IPS DF 4.7 (cell line): ENCODE data around the gene FZD4.
"Not testable (repeated sequence)": the region's sequence is repeated elsewhere in the genome, so short reads cannot be mapped to it uniquely, and the experiment has no call there.

ENCODE experiments used
- DNase-seq: peaks from one replicate; pipeline ENCODE4 v3.0.0-alpha.2; 2013; ENCODE audit warnings: low spot score; ENCODE audit errors: extremely low read depth

Gene FZD4

DNA sequence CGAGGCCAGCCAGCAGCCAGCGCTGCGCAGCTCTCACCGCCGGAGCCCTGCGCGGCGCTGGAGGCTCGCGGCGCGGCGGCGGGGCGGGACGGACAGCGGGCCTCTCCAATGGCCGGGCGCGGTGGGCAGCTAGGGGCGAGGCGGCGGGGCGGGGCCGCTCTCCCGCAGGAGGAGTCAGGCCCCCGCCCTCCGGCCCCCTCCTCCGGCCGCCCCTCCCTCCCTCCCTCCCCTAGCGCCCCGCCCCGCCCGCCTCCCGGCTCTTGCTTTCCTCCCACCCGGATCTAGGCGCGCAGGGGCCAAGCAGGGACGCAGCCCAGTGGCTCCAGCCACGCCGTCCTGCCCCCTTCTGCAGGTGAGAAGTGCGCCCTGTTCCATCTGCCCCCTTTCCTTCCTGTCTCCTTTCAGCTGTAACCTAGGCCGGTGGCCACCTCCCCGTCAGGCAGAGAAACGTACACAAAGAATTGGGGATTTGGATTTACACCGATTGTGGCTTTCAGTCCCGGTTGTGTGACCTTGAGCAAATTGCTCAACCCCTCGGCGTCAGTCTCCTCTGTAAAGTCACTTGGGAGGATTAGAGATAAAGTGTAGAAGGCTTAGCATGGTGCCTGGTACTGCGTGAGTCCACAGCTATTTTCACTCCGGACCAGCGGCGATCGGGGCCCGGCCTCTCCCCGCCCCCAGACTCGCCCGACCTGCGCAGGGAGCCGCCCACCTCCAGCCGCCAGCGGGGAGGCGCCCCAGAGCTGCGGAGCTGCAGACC, at the start of gene FZD4:
Gene FZD4, minus strand, starts transcription at position 35 of the 760 bp plus-strand sequence. CDS start 310 bp downstream, outside the sequence.
- no peak for DNase-seq

DNA sequence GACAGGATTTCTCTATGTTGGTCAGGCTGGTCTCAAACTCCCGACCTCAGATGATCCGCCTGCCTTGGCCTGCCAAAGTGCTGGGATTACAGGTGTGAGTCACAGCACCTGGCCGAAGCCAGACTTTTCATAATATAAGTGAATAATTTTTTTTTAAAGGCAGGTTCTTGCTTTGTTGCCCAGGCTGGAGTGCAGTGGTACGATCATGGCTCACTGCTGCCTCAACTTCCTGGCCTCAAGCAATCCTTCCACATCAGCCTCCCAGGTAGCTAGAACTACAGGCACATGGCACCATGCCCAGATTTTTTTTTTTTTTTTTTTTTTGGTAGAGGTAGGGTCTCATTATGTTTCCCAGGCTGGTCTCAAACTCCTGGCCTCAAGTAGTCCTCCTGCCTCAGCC, 49.1 kb upstream of the FZD4 start:
- DNase-seq = not testable (repeated sequence)

DNA sequence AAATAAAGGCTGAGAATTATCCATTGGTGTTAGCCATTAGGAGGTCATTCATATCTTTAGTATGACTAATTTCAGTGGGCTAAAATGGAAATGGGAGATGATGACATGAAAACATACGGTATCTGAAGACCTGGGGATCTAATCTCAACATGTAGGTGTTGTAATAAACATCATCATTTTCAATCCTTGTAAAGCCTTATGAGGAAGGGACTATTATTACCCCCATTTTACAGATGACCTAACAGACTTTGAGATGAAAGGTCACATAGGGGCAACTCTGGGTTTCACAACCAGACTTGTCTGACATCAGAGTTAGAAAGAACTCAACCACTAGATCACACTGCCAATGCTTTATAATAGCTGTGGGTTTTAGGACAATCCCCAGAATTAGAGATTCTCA, 47.7 kb upstream of the FZD4 start:
- DNase-seq = no peak

DNA sequence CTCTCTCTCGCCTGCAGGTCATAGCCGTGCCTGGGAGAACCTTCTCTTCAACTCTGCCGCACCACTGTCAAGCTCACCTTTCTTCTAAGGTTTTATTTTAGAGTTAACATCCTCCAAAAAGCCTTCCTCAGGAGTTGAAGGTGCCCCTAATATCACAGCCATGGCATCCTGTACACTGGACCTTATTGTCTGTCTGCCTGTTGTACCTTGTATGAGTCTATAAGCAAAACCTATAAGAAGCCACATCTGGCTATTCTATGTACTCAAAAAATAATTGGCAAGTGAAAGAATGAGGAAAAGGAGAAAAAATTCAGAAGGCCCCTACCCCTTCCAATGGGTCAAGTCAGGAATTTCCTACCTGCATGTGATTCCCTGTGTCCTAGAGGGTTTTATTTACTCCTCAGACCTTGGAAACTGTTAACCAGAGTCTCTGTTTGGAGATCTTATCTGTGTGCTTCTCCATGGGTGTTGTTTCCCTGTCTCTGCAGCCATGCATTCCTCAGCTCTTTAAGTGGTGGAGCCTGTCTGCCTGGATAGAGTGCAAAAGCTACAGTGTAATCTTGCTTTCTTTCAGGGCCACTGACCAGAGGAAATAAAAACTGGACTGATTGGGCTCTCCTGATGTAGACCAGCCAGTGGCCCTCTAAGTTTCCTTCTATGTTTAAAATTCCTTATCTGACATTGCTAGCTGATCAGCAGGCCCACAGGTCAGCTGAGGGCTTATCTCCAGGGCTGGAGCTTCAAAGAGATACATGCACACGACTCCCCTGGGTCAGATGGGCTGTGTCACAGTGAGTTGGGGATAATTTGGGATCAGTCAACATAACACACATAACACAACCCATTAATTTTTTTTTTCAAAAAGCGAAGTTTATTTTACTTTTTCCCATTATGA, 44.9 kb upstream of the FZD4 start:
- DNase-seq = no peak

DNA sequence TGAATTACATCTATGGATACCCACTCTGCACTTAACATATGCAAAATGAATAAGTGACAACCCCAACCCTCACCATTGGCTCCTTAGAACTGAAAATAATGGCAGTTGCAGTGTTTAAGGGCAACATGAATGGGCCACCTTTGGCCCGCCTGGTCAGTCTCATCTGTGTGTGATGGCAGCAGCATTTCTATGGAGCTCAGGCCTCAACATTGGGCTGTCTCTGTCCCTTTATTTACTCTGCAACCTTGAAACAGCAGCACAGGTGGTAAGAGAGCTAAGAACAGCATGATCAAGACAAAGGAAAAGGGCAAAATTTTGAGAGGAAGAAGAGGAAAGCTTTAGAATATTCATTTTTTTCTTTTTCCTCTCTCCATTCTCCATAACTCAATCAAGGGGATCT, 44.2 kb upstream of the FZD4 start:
- DNase-seq = no peak

DNA sequence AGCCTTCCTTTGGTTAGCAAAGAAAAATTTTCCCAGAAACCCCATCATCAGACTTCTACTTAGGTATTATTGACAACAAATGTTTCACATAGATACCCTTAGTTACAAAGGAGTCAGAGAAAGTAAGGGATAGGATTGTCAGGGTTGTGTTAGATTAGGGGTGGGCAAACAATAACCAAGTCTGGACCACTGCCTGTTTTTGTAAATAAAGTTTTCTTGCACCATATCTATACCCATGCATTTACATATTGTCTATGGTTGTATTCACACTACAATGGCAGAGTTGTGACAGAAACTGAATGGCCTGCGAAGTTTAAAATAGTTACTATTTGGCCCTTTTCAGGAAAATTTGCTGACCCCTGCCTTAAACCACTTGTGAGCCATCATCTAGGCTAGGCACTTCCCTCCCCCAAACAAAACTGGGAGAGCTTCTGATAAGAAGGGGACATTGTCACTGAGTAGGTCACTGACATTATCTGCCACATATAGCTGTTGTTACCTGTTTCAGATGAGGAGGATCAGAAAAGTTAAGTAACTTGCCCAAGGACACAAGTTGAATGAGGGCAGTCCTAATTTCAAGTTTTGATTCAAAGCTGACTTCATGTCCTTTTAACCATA, 41.9 kb upstream of the FZD4 start:
- no peak for DNase-seq

DNA sequence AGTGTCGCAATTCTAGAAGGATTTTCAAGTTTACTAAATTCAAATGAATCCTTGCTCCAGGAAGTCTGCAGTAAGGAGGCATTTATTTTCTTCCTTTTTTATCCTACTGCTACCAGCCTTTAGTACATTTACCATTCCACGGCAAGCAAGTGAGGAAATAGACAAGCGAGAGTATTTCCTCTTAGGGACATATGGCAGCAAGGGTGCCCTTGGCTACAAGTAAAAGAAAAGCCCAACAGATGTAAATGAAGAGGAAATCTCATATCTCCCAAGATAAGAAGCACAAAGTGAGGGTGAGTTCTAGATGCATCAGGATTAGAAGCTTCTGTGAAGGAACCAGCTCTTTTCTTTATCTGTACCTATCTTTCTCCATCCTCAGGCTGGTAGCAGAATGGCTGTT, 37.8 kb upstream of the FZD4 start:
- no peak for DNase-seq

DNA sequence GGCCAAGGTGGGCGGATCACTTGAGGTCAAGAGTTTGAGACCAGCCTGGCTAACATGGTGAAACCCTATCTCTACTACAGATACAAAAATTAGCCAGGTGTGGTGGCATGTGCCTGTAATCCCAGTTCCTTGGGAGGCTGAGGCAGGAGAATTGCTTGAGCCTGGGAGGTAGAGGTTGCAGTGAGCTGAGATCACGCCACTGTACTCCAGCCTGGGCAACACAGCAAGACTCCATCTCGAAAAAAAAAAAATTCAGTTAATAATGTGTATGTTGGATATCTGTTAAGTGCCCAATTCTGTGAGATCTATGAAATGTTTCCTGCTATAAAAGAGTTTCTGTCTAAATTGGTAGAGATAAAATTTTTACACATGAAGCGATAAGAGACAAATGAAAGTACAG, 37.1 kb upstream of the FZD4 start:
- not testable (repeated sequence) for DNase-seq

DNA sequence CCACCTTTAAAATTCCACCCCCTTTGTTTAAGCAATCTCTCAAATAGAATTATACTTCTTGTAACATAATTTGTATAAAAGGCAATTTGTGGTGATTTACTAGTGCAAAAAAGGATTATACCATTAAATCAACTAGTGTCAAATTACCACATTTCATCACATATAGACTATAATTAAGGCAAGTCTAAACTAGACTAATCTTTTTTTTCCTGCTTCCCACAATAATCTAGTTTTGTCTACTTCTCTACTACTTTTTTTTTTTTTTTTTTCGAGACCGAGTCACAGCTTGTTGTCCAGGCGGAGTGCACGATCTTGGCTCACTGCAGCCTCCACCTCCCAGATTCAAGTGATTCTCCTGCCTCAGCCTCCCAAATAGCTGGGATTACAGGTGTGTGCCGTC, 36.1 kb upstream of the FZD4 start:
- no peak for DNase-seq

DNA sequence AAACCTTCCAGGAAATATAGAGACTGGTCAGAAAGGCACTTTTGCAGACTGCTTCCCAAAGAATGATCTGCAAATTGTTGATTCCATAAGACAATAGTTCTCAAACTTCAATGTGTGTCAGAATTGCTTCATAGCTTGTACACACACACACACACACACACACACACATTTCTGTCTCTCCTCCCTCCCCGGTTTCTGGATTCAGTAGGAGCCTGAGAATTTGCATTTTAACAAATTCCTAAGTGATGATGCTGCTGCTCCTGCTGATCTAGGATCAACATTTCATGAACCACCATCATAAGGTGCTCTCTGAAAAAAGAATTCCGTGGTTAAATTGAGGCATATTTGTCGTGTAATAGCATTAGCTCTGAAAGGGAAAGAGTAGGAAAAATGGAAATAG, 35.3 kb upstream of the FZD4 start:
- DNase-seq = peak; percentile 41

DNA sequence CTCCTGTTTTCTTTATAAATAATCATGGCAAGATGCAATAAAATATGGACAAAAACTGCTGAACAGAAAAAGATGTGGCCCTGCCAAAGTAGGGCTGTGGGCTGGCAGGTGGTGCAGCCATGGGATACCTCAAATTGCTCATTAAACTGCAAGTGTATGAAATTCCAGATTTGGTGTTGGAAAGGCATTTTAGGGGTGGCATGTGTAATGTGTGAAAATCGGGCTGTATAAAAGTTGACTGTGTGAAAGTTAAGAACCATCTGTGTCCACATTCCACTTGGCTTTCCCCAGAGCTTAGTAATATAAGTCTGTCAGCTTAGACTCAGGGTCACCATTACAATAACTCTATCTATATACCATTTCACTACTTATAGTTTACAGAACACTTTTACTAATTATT, 34.8 kb upstream of the FZD4 start:
- no peak for DNase-seq

DNA sequence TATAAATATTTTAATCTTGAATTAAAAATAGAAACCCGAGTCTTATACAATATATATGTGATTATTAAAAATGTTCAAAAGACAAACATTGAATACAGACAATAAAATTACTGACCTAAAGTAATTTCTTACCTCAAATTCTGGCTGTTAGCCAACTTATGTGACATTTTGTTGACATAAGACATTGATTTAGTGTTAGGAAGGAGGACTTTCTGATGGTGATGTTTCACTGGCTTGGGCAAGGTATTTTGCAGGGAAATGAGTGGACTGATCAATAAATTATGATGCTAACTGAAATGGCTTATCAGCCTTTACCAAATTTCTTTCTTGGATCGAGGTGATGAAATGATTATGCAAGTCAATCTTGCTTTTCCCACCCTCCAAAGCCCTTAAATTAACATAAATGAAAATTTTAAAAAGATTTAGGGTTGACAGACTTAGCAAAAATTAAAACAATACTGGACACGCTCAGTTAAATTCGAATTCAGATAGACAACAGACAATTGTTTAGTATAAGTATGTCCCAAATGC, 33.2 kb upstream of the FZD4 start:
- no peak for DNase-seq

DNA sequence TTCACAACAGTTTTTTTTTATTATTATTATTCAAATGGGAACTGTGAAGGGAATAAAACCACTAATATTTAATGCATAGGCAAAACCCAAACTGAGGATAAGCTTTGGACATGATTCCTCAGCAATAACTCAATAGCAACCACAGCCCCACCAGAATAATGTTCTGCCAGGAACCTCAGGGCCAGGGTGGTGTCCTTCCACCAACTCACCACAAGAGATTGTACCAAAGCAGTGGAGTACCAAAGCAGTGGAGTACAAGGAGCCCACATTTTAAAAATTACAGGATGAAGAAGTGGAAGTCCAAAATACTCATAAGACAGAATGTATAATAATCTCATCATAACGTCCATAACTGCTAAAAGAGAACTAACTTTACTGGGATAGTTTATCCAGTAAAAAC, 32.5 kb upstream of the FZD4 start:
- DNase-seq = no peak

DNA sequence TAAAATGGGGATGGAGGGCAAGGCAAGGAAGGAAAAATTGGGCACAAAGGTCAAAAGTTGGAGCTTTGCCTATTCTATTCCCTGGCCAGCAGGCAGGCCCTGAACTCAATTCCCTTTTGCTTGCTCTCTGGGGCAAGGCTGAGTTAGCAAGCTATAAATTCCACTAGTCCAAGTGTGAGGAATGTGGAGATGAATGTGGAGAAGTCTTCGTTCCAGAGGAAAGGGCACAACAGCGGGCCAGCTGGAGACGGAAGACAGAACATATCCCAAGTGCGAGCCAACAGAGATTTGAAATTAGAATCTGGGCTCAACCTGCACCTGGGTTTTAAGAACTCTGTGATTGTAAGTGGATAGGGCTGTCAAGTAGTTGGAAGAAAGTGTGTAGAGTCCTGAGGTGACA, 29.5 kb upstream of the FZD4 start:
- no peak for DNase-seq

DNA sequence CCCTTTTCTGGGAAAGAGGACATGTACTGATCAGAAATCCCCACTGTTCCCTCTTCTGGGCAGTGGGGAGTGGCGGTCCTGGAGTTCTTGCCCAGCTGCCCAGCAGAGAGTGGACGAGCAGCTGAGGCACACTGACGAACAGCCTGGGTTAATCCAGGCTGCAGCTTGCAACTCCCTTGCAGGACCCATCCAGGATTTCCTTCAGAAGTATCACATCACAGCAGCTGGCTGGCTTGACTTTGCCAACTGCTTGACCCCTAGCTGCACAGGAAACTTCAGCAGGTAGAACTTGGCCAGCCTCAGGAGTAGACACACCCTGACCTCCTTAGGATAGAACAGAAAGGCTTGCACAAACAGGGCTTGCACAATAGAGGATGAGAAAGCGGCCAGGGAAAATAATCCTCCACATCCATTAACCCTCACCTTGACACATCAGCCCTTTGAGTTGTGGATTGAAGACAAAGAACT, 27.9 kb upstream of the FZD4 start:
- DNase-seq = no peak

DNA sequence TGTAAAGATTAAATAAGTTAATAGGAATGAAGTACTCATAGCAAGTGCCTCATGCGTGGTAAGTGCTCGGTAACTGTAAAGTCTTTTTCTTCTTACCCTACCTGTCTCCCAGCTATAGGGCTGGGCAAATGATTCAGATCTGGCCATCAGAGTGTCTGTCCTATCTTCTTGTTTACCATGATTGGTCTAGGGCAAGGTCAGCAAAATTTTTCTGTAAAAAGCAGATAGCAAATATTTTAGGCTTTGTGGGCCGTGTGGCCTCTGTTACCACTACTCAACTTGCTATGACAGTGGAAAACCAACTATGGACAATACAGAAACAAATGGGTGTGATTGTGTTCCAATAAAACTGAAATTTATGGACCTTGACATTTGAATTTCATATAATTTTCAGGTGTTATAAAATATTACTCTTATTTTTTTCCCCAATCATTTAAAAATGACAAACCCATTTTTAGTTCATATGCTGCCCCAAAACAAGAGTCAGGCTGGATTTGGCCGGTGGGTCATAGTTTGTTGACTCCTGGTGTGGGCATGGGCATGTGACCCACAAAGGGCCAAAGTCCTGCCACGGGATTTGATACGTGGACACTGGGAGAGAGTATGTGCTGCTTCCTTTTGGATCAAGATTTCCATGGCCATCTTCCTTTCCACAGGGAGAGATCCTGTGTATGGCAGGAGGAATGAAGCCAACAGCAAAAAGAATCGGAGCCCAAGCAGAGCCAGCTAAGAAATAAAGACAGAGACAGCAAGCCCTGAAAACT, 26.8 kb upstream of the FZD4 start:
- no peak for DNase-seq

DNA sequence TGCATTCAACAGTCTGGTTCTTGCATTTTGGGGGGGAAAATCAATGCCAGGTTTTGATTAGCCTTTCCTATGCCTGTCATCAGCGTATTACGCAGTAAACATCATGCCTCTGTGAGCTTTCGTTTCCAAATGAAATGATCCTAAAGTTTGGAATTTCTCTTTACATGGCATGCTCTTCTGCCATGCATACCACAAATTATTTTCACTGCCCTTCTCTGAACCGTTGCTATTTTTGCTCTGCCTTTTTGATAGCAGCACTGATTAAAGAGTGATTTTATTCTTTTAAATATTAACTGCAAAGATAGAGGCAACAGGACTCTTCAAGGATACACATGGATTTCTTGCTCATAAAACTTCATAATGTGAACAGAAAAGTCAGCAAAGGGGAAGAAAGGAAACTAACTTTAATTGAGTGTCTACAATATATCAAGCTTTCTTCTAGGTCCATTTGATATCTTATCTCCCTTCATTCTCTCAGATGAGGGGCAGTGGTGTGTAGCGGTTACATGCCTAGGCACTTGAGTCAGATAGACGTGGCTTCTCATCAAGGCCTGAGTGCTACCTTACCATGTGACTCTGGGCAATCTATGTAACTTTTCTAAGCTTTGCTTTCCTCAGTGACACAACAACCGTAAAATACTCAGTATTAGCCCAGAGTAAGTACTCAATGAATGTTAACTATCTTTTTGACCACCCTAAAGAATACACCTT, 25.0 kb upstream of the FZD4 start:
- no peak for DNase-seq

DNA sequence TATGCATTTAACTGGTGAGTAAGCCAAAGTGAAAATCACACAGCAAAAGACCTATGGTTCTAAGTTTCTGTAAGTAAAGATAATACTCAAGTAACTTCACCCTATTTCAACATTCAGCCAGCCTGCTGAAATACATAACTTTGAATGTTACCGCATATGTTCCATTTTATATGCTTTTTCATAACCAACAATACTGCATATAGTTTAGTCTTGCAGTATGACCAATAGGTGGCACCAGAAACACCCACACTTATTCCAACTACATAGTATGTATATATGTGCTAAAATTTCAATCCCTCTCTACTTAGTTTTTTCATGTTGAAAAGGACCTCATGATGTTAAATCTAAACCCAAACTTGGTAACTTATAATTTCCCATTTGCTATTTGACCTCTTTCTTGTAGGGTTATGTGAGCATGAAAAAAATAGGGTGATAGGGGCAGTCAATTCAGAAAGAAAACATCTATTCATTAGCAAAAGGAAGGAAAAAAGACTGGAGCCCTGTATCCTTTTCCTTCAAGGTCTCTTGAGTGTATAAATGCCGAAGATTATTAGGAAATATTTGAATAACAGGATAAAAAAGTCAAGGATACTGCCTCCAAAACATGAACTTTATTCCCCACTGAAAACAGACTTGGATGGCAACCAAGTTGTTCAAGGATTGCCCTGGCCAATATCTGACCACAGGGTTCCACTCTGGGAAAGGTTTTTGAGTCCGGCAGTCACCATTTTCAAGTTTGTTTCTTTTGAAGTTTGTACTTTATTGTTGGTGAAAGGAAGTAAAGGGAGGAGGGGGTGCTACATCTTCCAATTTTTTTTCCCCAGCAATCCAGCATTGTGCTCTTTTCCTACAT, 23.8 kb upstream of the FZD4 start:
- DNase-seq = no peak

DNA sequence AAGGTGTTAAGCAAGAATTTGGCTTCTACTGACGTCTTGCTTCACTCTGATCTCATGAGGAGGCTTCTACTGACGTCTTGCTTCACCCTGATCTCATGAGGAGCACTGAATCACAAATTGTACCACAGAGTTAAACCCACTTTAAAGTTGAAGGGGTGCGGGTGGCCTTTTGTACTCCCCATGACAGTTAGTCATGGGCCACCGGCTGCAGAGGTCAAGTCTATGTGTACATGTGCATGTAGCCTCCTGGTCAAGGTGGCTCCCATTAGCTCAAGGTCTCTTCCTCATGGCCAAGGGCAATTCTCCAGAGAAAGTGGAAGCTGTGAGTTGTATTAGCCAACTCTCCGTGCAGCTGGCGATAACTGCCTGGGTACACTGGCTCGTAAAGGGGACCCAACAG, 23.1 kb upstream of the FZD4 start:
- DNase-seq = no peak
